BLaER1 treated with 17β-estradiol and CSF1 and Interleukin-3, amounts not matched to agents 10 nM and 100 nM (cell line): ENCODE data around the gene ZFYVE19.
A peak's percentile ranks its signal among the peaks of the same experiment; 100 is the strongest.

ENCODE experiments used
- H3K27ac ChIP-seq, 11 experiments: shearing (Covaris generic); formaldehyde crosslinking; 2 replicates each; pipeline ENCODE4 v1.8.1; 2022
- H3K27me3 ChIP-seq, 11 experiments: shearing (Covaris generic); formaldehyde crosslinking; 2 replicates each; pipeline ENCODE4 v1.8.1; 2022
- H3K36me3 ChIP-seq, 11 experiments: shearing (Covaris generic); formaldehyde crosslinking; 2 replicates each; pipeline ENCODE4 v1.8.1; 2022
- H3K4me1 ChIP-seq, 10 experiments: shearing (Covaris generic); formaldehyde crosslinking; 2 replicates each; pipeline ENCODE4 v1.8.1; 2022
- H3K4me2 ChIP-seq, 11 experiments: shearing (Covaris generic); formaldehyde crosslinking; 2 replicates each; pipeline ENCODE4 v1.8.1; 2022
- H3K4me3 ChIP-seq, 10 experiments: shearing (Covaris generic); formaldehyde crosslinking; 2 replicates each; pipeline ENCODE4 v1.8.1; 2022
- H3K9ac ChIP-seq, 11 experiments: shearing (Covaris generic); formaldehyde crosslinking; 2 replicates each; pipeline ENCODE4 v1.8.1; 2022
- H3K9me3 ChIP-seq, 11 experiments: shearing (Covaris generic); formaldehyde crosslinking; replicated peaks in 1 of 11; 2 replicates each; pipeline ENCODE4 v1.8.1; 2022
- H4K20me1 ChIP-seq, 11 experiments: shearing (Covaris generic); formaldehyde crosslinking; 2 replicates each; pipeline ENCODE4 v1.8.1; 2022
- Cebpa-rat ChIP-seq, 11 experiments: shearing (Covaris generic); IDR thresholded peaks; 2 replicates each; pipeline ENCODE4 v1.8.1; 2022

The ZFYVE19 gene

GRCh38 chr15:40812721-40813425 lies 6.0 kb downstream of the ZFYVE19 start:
- no peak for TF ChIP-seq Cebpa-rat (IDR thresholded peaks at IDR 0.05)
- H3K4me2 ChIP-seq: no peak overlapping the region
- no peak overlapping the region for H3K9ac ChIP-seq
- H3K27ac ChIP-seq: no peak overlapping the region
- H3K27me3 ChIP-seq: no peaks in the 10 kb centered on the region
- peaks cover 26 to 56% (median 49%) of the 10 kb centered on the region in 11 experiments for H3K36me3 ChIP-seq
- no peaks in the 10 kb centered on the region for H3K9me3 ChIP-seq
- peaks cover 10 to 26% (median 17%) of the 10 kb centered on the region in 10 experiments for H3K4me1 ChIP-seq
- peaks cover 0 to 9% (median 0%) of the 10 kb centered on the region in 11 experiments; a peak in 4 of 22 replicates for H4K20me1 ChIP-seq
- H3K4me3 ChIP-seq: no peak overlapping the region

DNA sequence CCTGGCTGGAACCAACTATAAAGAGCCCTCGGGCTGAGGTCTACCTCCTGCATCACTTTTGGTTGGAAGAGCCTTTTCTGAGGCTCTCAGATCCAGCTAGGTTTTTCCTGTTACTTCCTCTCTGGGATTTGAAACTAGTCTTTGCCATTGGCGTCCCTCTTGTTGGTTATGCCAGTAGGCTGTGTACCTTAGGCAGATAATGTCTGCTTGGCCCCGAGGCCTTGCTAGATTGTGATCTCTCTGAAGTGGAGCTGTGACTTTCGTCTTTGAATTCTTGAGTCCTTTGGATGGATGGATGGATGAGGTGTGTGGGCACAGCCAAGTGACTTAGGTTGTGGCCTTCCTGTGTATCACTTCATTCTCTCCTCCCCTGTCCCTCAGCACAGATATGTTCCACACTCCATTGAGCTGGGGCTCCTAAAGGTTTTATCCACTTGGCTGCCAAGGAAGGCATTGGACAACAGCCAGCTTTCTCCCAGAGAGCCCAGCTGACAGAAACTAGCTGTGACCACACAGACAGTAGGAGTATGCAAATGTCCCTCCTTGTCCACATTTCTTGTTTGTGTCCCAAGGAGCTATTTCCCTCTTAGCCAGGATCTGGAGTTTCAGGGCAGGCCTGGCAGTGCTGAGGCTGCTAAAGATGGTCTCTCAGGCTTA lies 8.3 kb downstream of the ZFYVE19 start:
- H3K4me1 ChIP-seq: peaks cover 0 to 12% (median 0%) of the 10 kb centered on the region in 10 experiments; a peak in 2 of 20 replicates
- no peak for TF ChIP-seq Cebpa-rat (IDR thresholded peaks at IDR 0.05)
- no peaks in the 10 kb centered on the region for H3K27me3 ChIP-seq
- H3K9ac ChIP-seq: no peak overlapping the region
- no peaks in the 10 kb centered on the region; a peak in 1 of 22 replicates for H4K20me1 ChIP-seq
- H3K27ac ChIP-seq: no peak overlapping the region
- peak overlapping the region in 1 of 11 experiments; percentile 18; a peak in 1 of 22 replicates for H3K4me2 ChIP-seq
- H3K9me3 ChIP-seq: no peaks in the 10 kb centered on the region
- no peak overlapping the region for H3K4me3 ChIP-seq
- peaks cover 22 to 50% (median 40%) of the 10 kb centered on the region in 11 experiments for H3K36me3 ChIP-seq

- Histone ChIP-seq H3K9me3 (no peaks in the 10 kb centered on the region), H3K9ac (no peak overlapping the region), H3K27me3 (no peaks in the 10 kb centered on the region), H4K20me1 (no peaks in the 10 kb centered on the region), H3K4me2 (no peak overlapping the region), H3K27ac (no peak overlapping the region), H3K4me1 (peaks cover 0 to 12% (median 0%) of the 10 kb centered on the region in 10 experiments; a peak in 2 of 20 replicates), H3K36me3 (peaks cover 8 to 17% (median 10%) of the 10 kb centered on the region in 11 experiments; a peak in 20 of 22 replicates), H3K4me3 (no peak overlapping the region)
- no peak for TF ChIP-seq Cebpa-rat (IDR thresholded peaks at IDR 0.05)
Measured at GRCh38 chr15:40819048-40819447, 12.2 kb downstream of the ZFYVE19 start.

- Histone ChIP-seq H3K27me3 (no peaks in the 10 kb centered on the region), H3K4me1 (no peaks in the 10 kb centered on the region), H3K9me3 (no peaks in the 10 kb centered on the region), H3K4me2 (no peak overlapping the region), H3K36me3 (no peaks in the 10 kb centered on the region), H3K27ac (no peak overlapping the region), H3K9ac (no peak overlapping the region), H4K20me1 (no peaks in the 10 kb centered on the region), H3K4me3 (no peak overlapping the region)
- no peak for TF ChIP-seq Cebpa-rat (IDR thresholded peaks at IDR 0.05)
Measured at GRCh38 chr15:40821195-40821594, 14.3 kb downstream of the ZFYVE19 start.

- no peak for TF ChIP-seq Cebpa-rat (IDR thresholded peaks at IDR 0.05)
- no peak overlapping the region for H3K9ac ChIP-seq
- H3K4me2 ChIP-seq: no peak overlapping the region
- no peak overlapping the region for H3K4me3 ChIP-seq
- H3K27me3 ChIP-seq: no peaks in the 10 kb centered on the region
- H3K36me3 ChIP-seq: no peaks in the 10 kb centered on the region
- no peaks in the 10 kb centered on the region for H3K9me3 ChIP-seq
- H4K20me1 ChIP-seq: no peaks in the 10 kb centered on the region
- H3K4me1 ChIP-seq: no peaks in the 10 kb centered on the region
- H3K27ac ChIP-seq: no peak overlapping the region
Measured at GRCh38 chr15:40823572-40824343, 16.9 kb downstream of the ZFYVE19 start.

GRCh38 chr15:40825661-40826422 lies 19.0 kb downstream of the ZFYVE19 start:
- Histone ChIP-seq H3K9me3 (no peaks in the 10 kb centered on the region), H3K4me2 (no peak overlapping the region), H3K4me3 (no peak overlapping the region), H3K36me3 (no peaks in the 10 kb centered on the region), H3K4me1 (no peaks in the 10 kb centered on the region), H3K27me3 (no peaks in the 10 kb centered on the region), H3K9ac (no peak overlapping the region), H4K20me1 (no peaks in the 10 kb centered on the region; a peak in 1 of 22 replicates), H3K27ac (no peak overlapping the region)
- no peak for TF ChIP-seq Cebpa-rat (IDR thresholded peaks at IDR 0.05)

DNA sequence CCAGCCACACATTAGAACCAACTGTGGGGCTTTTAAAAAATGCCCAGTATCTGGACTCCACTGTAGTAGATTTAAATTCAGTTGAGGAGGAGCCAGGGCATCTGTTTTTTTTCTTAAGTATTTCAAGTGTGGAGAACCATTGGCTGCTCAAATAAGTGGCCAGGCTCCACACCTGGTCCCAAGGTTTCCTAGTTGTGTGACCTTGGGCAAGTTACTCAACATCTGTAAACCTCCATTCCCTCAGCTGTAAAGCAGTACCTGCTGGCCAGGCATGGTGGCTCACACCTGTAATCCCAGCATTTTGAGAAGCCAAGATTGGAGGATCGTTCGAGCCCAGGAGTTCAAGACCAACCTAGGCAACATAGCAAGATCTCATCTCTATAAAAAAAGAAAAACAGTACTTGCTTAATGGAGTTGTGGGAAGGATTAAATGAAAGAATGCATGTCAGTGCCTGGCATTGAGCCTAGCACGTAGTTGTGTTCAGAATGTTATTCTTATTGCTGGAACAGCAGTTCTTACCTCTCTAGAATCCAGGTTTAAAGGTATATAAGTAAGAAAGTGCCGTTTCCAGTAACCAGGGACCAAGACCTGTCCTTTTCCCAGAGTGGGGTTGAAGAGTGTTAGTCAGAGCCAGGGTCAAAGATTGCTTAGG lies 19.7 kb downstream of the ZFYVE19 start:
- Histone ChIP-seq H3K9me3 (no peaks in the 10 kb centered on the region), H3K4me3 (no peak overlapping the region), H4K20me1 (no peaks in the 10 kb centered on the region; a peak in 1 of 22 replicates), H3K36me3 (no peaks in the 10 kb centered on the region), H3K27me3 (no peaks in the 10 kb centered on the region), H3K4me1 (no peaks in the 10 kb centered on the region), H3K4me2 (no peak overlapping the region), H3K9ac (no peak overlapping the region), H3K27ac (no peak overlapping the region)
- TF ChIP-seq Cebpa-rat (IDR thresholded peaks at IDR 0.05): no peak

- no peak within 1 kb of the TSS for H3K27ac ChIP-seq
- no peaks in the 10 kb centered on the region for H3K27me3 ChIP-seq
- H3K4me1 ChIP-seq: no peaks in the 10 kb centered on the region
- TF ChIP-seq Cebpa-rat (IDR thresholded peaks at IDR 0.05): no peak
- no peak within 1 kb of the TSS for H3K4me3 ChIP-seq
- H4K20me1 ChIP-seq: no peaks in the 10 kb centered on the region; a peak in 1 of 22 replicates
- no peak within 1 kb of the TSS for H3K4me2 ChIP-seq
- H3K9ac ChIP-seq: no peak within 1 kb of the TSS
- H3K9me3 ChIP-seq: no peaks in the 10 kb centered on the region
- H3K36me3 ChIP-seq: no peaks in the 10 kb centered on the region
Measured at GRCh38 chr15:40828447-40829036, 21.7 kb downstream of the ZFYVE19 start, which contains the start of gene PPP1R14D. Gene PPP1R14D, minus strand, starts transcription at chr15:40828708. Its CDS starts 67 bp downstream, at chr15:40828641.
